H1 (cell line): ENCODE measurements around the gene TAS2R1. TPM values are rescaled to one million over a fixed set of nuclear protein-coding genes. Genes with fewer than 3 reads are reported as not detected.

ENCODE experiments used
- CTCF ChIA-PET: fragments of 300-600 bp; sonication (Branson Sonifier 250); formaldehyde crosslinking; loops from one replicate; lab custom pipeline; 2021; ENCODE audit not compliant: partially characterized antibody; lab: Charles Lee
- POLR2A ChIA-PET: fragments of 300-600 bp; sonication (Branson Sonifier 250); formaldehyde crosslinking; loops from one replicate; lab custom pipeline; 2021; ENCODE audit warnings: inconsistent platforms; ENCODE audit not compliant: partially characterized antibody; lab: Charles Lee
- DNase-seq, 2 experiments: peaks; one replicate each; pipeline versions ENCODE4 v3.0.0 to v3.0.0-alpha.2; 2010 to 2022; ENCODE audit warnings: low spot score in 2 of 2, low read depth in 1 of 2, mixed read lengths in 1 of 2
- FAIRE-seq: peaks from 2 replicates; lab custom pipeline; 2011; peaks lifted over from hg19 to GRCh38; lab: Jason Lieb, UNC
- H2AFZ ChIP-seq: 2 replicates; pipeline ENCODE4 v1.8.1; 2012; ENCODE audit warnings: low read length, inconsistent platforms
- H2AK5ac ChIP-seq: 2 replicates; pipeline ENCODE4 v1.6.1; 2013; ENCODE audit warnings: low read depth, low read length
- H2BK120ac ChIP-seq: replicated peaks from 2 replicates; pipeline ENCODE3; 2013; ENCODE audit warnings: low read depth, low read length, inconsistent platforms
- H2BK12ac ChIP-seq: 2 replicates; pipeline ENCODE4 v1.6.1; 2013; ENCODE audit warnings: low read depth, low read length
- H2BK15ac ChIP-seq: 2 replicates; pipeline ENCODE4 v1.6.1; 2013; ENCODE audit warnings: low read length
- H2BK20ac ChIP-seq: 2 replicates; pipeline ENCODE4 v1.6.1; 2013; ENCODE audit warnings: low read length
- H2BK5ac ChIP-seq: 2 replicates; pipeline ENCODE4 v1.6.1; 2013; ENCODE audit warnings: low read depth, low read length
- H3K14ac ChIP-seq: 2 replicates; pipeline ENCODE4 v1.6.1; 2013; ENCODE audit warnings: inconsistent platforms; ENCODE audit not compliant: insufficient read length
- H3K18ac ChIP-seq: 2 replicates; pipeline ENCODE4 v1.6.1; 2013; ENCODE audit warnings: low read length; ENCODE audit errors: extremely low read depth
- H3K23ac ChIP-seq: 2 replicates; pipeline ENCODE4 v1.6.1; 2013; ENCODE audit warnings: inconsistent platforms; ENCODE audit not compliant: insufficient read length
- H3K23me2 ChIP-seq: 2 replicates; pipeline ENCODE4 v1.6.1; 2013; ENCODE audit warnings: low read depth, low read length
- H3K27ac ChIP-seq: 2 replicates; pipeline ENCODE4 v1.6.1; 2011; ENCODE audit warnings: low read depth, low read length, inconsistent platforms
- H3K27me3 ChIP-seq, 4 experiments: replicated peaks in 1 of 4; 1 replicate in 1 of 4; 2 replicates in 3 of 4; pipeline versions ENCODE4 v1.6.1 to v1.8.1; 2011 to 2013; ENCODE audit warnings: low read length in 3 of 4, mild to moderate bottlenecking in 3 of 4, inconsistent platforms in 2 of 4, mixed read lengths in 2 of 4, moderate library complexity in 1 of 4; ENCODE audit not compliant: control insufficient read depth in 3 of 4, insufficient read depth in 3 of 4; ENCODE audit errors: extremely low read depth in 1 of 4
- H3K36me3 ChIP-seq, 4 experiments: 2 replicates each; pipeline versions ENCODE4 v1.6.1 to v1.8.1; 2011 to 2013; ENCODE audit warnings: mild to moderate bottlenecking in 4 of 4, low read length in 3 of 4, moderate library complexity in 2 of 4, control low read depth in 1 of 4, inconsistent platforms in 1 of 4; ENCODE audit not compliant: insufficient read depth in 4 of 4, control insufficient read depth in 2 of 4
- H3K4ac ChIP-seq: replicated peaks from 2 replicates; pipeline ENCODE3; 2013; ENCODE audit warnings: low read length, low read depth, mixed read lengths, inconsistent platforms; ENCODE audit not compliant: insufficient read length
- H3K4me1 ChIP-seq, 4 experiments: replicated peaks in 1 of 4; 1 replicate in 1 of 4; 2 replicates in 3 of 4; pipeline versions ENCODE4 v1.6.1 to v1.8.1; 2011 to 2013; ENCODE audit warnings: low read length in 3 of 4, inconsistent platforms in 2 of 4, mixed read lengths in 1 of 4; ENCODE audit not compliant: insufficient read depth in 4 of 4, control insufficient read depth in 3 of 4
- H3K4me2 ChIP-seq, 2 experiments: 2 replicates each; pipeline versions ENCODE4 v1.6.1 to v1.8.1; 2011 to 2013; ENCODE audit warnings: low read depth in 2 of 2, low read length in 2 of 2, control low read depth in 1 of 2, inconsistent platforms in 1 of 2, mild to moderate bottlenecking in 1 of 2; ENCODE audit not compliant: insufficient read depth in 1 of 2
- H3K4me3 ChIP-seq, 4 experiments: fragments of 200-600, 300-600 bp in 1 of 4; sonication (generic), shearing (Covaris generic), sonication (Bioruptor Twin) in 1 of 4; 2 replicates each; pipeline versions ENCODE4 v1.5.1 to v1.8.1; 2011 to 2016; ENCODE audit warnings: low read length in 4 of 4, low read depth in 3 of 4, control low read depth in 2 of 4, inconsistent platforms in 2 of 4, mild to moderate bottlenecking in 2 of 4, mixed read lengths in 1 of 4, moderate library complexity in 1 of 4; ENCODE audit not compliant: insufficient read depth in 2 of 4; ENCODE audit errors: extremely low read depth in 1 of 4
- H3K56ac ChIP-seq: replicated peaks from 2 replicates; pipeline ENCODE3; 2013; ENCODE audit warnings: low read depth, mild to moderate bottlenecking, mixed read lengths, low read length, inconsistent platforms; ENCODE audit not compliant: insufficient read length
- H3K79me1 ChIP-seq: 2 replicates; pipeline ENCODE4 v1.6.1; 2013; ENCODE audit warnings: low read depth, low read length, control low read depth
- H3K79me2 ChIP-seq, 2 experiments: 2 replicates each; pipeline versions ENCODE4 v1.6.1 to v1.8.1; 2012 to 2013; ENCODE audit warnings: low read length in 2 of 2, mild to moderate bottlenecking in 2 of 2, inconsistent platforms in 1 of 2; ENCODE audit not compliant: insufficient read depth in 2 of 2, control insufficient read depth in 1 of 2
- H3K9ac ChIP-seq, 4 experiments: replicated peaks in 1 of 4; 1 replicate in 1 of 4; 2 replicates in 3 of 4; pipeline versions ENCODE4 v1.6.1 to v1.8.1; 2011 to 2013; ENCODE audit warnings: low read depth in 3 of 4, low read length in 3 of 4, control low read depth in 2 of 4, mild to moderate bottlenecking in 2 of 4, moderate library complexity in 2 of 4, inconsistent platforms in 1 of 4; ENCODE audit errors: extremely low read depth in 1 of 4
- H3K9me3 ChIP-seq, 2 experiments: 2 replicates each; pipeline versions ENCODE4 v1.6.1 to v1.8.1; 2012 to 2013; ENCODE audit warnings: mild to moderate bottlenecking in 2 of 2, moderate library complexity in 2 of 2, control low read depth in 1 of 2, inconsistent platforms in 1 of 2, low read depth in 1 of 2, low read length in 1 of 2, mixed read lengths in 1 of 2; ENCODE audit not compliant: insufficient read depth in 2 of 2
- H4K20me1 ChIP-seq, 2 experiments: replicated peaks in 1 of 2; 2 replicates each; pipeline versions ENCODE3 to v1.8.1; 2011 to 2013; ENCODE audit warnings: inconsistent platforms in 2 of 2, low read length in 2 of 2, mild to moderate bottlenecking in 1 of 2; ENCODE audit not compliant: insufficient read depth in 2 of 2, control insufficient read depth in 1 of 2
- H4K5ac ChIP-seq: 2 replicates; pipeline ENCODE4 v1.6.1; 2013; ENCODE audit warnings: low read length, low read depth, mixed read lengths, inconsistent platforms; ENCODE audit not compliant: insufficient read length
- H4K8ac ChIP-seq: 2 replicates; pipeline ENCODE4 v1.8.0; 2013; ENCODE audit warnings: mild to moderate bottlenecking, moderate library complexity, low read length, inconsistent platforms; ENCODE audit not compliant: insufficient read depth; ENCODE audit errors: extremely low read depth
- H4K91ac ChIP-seq: replicated peaks from 2 replicates; pipeline ENCODE3; 2013; ENCODE audit warnings: low read length, mixed read lengths, inconsistent platforms; ENCODE audit not compliant: insufficient read length
- RXRA ChIP-seq: IDR thresholded peaks from 2 replicates; pipeline ENCODE4 v1.6.1; 2011; ENCODE audit warnings: low read depth, mild to moderate bottlenecking, low read length, moderate library complexity; ENCODE audit not compliant: insufficient read depth
- TEAD4 ChIP-seq: IDR thresholded peaks from 2 replicates; pipeline ENCODE4 v1.6.1; 2012; ENCODE audit warnings: low read depth, low read length, inconsistent platforms, mixed read lengths
- ZNF274 ChIP-seq: IDR thresholded peaks from 2 replicates; pipeline ENCODE4 v1.7.0; 2012; ENCODE audit warnings: low read length, borderline replicate concordance; ENCODE audit errors: extremely low read depth
- WGBS, 2 experiments: shearing (Covaris generic) in 1 of 2; methylation state at CpG; one replicate each; pipeline versions ENCODE4 v1.1.6 to v1.1.7; 2013 to 2015; ENCODE audit warnings: low lambda C conversion rate in 2 of 2, mixed read lengths in 2 of 2, inconsistent platforms in 1 of 2, low coverage in 1 of 2, missing lambda C conversion rate in 1 of 2; ENCODE audit not compliant: insufficient replicate concordance in 2 of 2, insufficient coverage in 1 of 2, insufficient read length in 1 of 2; ENCODE audit errors: extremely low coverage in 1 of 2, missing lambda C conversion rate in 1 of 2; 5-methylcytosine and 5-hydroxymethylcytosine counted together
- polyA plus RNA-seq, 7 experiments: library from polyadenylated mRNA; depleted of rRNA in 3 of 7; stranded (reverse) in 5 of 7; unstranded in 2 of 7; fragments of >200 nt in 5 of 7; fragments of 200-250 nt in 2 of 7; gene quantifications; 1 replicate in 5 of 7; 2 replicates in 1 of 7; 4 replicates in 1 of 7; pipeline versions ENCODE4 v1.2.1 to v1.2.3, GENCODE V29; 2011 to 2013; ENCODE audit warnings: missing spikeins in 2 of 7, mixed read lengths in 2 of 7
- total RNA-seq: library from RNA; stranded (reverse); fragmentation: NEBNext Ultra II Directional; extraction: Animal tissue kit (Norgen Biotek cat#: 25700); gene quantifications from 2 replicates; pipeline ENCODE4 v1.2.1, GENCODE V29; 2021
- TF ChIP-seq, protein P1 (sequence below): IDR thresholded peaks from 2 replicates; pipeline ENCODE4 v1.6.1; 2011; ENCODE audit warnings: low read depth, mild to moderate bottlenecking, low read length; ENCODE audit not compliant: insufficient read depth

Gene TAS2R1
- total and polyA plus RNA-seq, 2 of the 8 experiments (the other 6 are each of a cell fraction or from before 2014, with no cell fraction given): not detected

DNA sequence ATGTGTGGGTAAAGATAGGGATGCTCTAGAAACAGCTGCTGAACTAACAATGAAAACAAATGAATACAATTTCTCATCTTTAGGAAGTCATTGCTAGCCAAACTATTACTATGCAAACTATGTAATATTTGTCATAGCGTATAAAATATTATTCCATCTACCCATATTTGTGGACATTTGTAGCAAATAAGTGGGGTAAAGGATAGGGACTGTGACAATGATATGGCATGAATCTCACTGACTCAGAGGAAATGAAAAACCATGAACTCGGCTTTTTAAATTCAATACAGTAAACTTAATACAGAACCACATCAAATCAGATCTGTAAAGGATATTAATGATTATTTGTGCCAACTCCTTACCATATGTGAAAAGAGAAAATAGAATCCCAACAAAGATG lies 16.7 kb upstream of the TAS2R1 start:
- FAIRE-seq: no peak
- no peak for TF ChIP-seq RXRA
- TF ChIP-seq TEAD4: no peak
- no peak for TF ChIP-seq ZNF274
- TF ChIP-seq, protein P1, sequence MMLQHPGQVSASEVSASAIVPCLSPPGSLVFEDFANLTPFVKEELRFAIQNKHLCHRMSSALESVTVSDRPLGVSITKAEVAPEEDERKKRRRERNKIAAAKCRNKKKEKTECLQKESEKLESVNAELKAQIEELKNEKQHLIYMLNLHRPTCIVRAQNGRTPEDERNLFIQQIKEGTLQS: no peak
- CTCF ChIA-PET: no interaction called here

More for the DNA sequence above, 16.7 kb upstream of the TAS2R1 start:
- Histone ChIP-seq H3K18ac (no peak overlapping the region), H3K36me3 (no peaks in the 10 kb centered on the region), H4K8ac (no peak overlapping the region), H3K4me3 (no peak overlapping the region), H3K4me2 (no peak overlapping the region), H4K5ac (no peak overlapping the region), H3K79me1 (no peaks in the 10 kb centered on the region), H2BK120ac (no peak overlapping the region), H3K4ac (no peak overlapping the region), H3K23ac (no peak overlapping the region), H2AK5ac (no peak overlapping the region), H3K23me2 (no peaks in the 10 kb centered on the region), H2BK5ac (no peak overlapping the region), H3K9me3 (no peaks in the 10 kb centered on the region), H3K27me3 (peaks cover 0 to 1% (median 0%) of the 10 kb centered on the region in 4 experiments; a peak in 1 of 7 replicates), H2BK20ac (no peak overlapping the region), H4K20me1 (no peaks in the 10 kb centered on the region), H3K79me2 (no peaks in the 10 kb centered on the region), H3K9ac (no peak overlapping the region), H3K56ac (no peak overlapping the region), H3K14ac (no peak overlapping the region), H3K4me1 (no peaks in the 10 kb centered on the region), H2BK15ac (no peak overlapping the region), H2AFZ (no peak overlapping the region), H3K27ac (no peak overlapping the region), H2BK12ac (no peak overlapping the region), H4K91ac (no peak overlapping the region)
- POLR2A ChIA-PET: no interaction called here
- WGBS, 2 experiments: 98% methylated on average over 2 of the region's 2 CpGs; no CpG with 5 or more reads in 1 of the 2 experiments
- DNase-seq: no peak
